Spinal cord (tissue), 10 donors: ENCODE results near the gene APOL1. TPM values are rescaled to one million over a fixed set of nuclear protein-coding genes. Genes with fewer than 3 reads are reported as not detected.
A peak's percentile ranks its signal among the peaks of the same experiment; 100 is the strongest.
"Not testable (repeated sequence)": the region's sequence is repeated elsewhere in the genome, so short reads cannot be mapped to it uniquely, and the experiment has no call there.

Experiments
- DNase-seq, 6 donors: peaks; one replicate each; pipeline versions ENCODE4 v3.0.0 to v3.0.0-alpha.2; 2013 to 2015; ENCODE audit warnings: low spot score in 6 of 6, low read depth in 4 of 6
- H3K27ac ChIP-seq: one replicate; pipeline ENCODE4 v1.5.1; 2013; ENCODE audit warnings: low read depth, low read length, control low read depth
- H3K27me3 ChIP-seq: one replicate; pipeline ENCODE4 v1.6.1; 2013; ENCODE audit warnings: low read length; ENCODE audit not compliant: control insufficient read depth, insufficient read depth
- H3K36me3 ChIP-seq: one replicate; pipeline ENCODE4 v1.6.1; 2013; ENCODE audit warnings: low read length; ENCODE audit not compliant: control insufficient read depth, insufficient read depth
- H3K4me1 ChIP-seq: one replicate; pipeline ENCODE4 v1.6.1; 2013; ENCODE audit warnings: low read length; ENCODE audit not compliant: control insufficient read depth, insufficient read depth
- H3K4me3 ChIP-seq: one replicate; pipeline ENCODE4 v1.5.1; 2013; ENCODE audit warnings: low read depth, low read length, control low read depth
- H3K9me3 ChIP-seq: one replicate; pipeline ENCODE4 v1.6.1; 2013; ENCODE audit warnings: low read length; ENCODE audit not compliant: control insufficient read depth, insufficient read depth
- WGBS: methylation state at CpG from one replicate; pipeline ENCODE4 v1.1.5; 2013; ENCODE audit warnings: missing lambda C conversion rate; ENCODE audit not compliant: insufficient coverage; 5-methylcytosine and 5-hydroxymethylcytosine counted together
- polyA plus RNA-seq, 2 donors: library from polyadenylated mRNA; unstranded; fragments of 120-200 nt; gene quantifications; one replicate each; pipeline ENCODE4 v1.2.1, GENCODE V29; 2013; ENCODE audit not compliant: insufficient read length in 2 of 2
- total RNA-seq, 2 donors: library from RNA; depleted of rRNA in 1 of 2; stranded (reverse); fragments of 120-200 nt in 1 of 2; fragments of >200 nt in 1 of 2; gene quantifications; one replicate each; pipeline versions ENCODE4 v1.2.3 to v1.2.4, GENCODE V29; 2013 to 2014
- donor health status: healthy.

APOL1 gene
- total and polyA plus RNA-seq, 4 donors = 1.7 to 5.7 (median 4.6) TPM

GRCh38 chr22:36253523-36254490 is 874 bp downstream of the APOL1 start:
- Histone ChIP-seq H3K27ac (peak overlapping the region; percentile 49), H3K36me3 (no peaks in the 10 kb centered on the region), H3K9me3 (no peaks in the 10 kb centered on the region), H3K4me3 (no peak overlapping the region), H3K27me3 (no peaks in the 10 kb centered on the region), H3K4me1 (peaks cover 34% of the 10 kb centered on the region)
- peak in 1 of 6 donors; percentile 22 for DNase-seq
- WGBS = 71% methylated on average over 6 of the region's 7 CpGs

GRCh38 chr22:36255572-36255971 is 2.6 kb downstream of the APOL1 start:
- not testable (repeated sequence) for H3K27me3 ChIP-seq, H3K9me3 ChIP-seq, DNase-seq, H3K4me3 ChIP-seq, H3K36me3 ChIP-seq
- Histone ChIP-seq H3K27ac (peak overlapping the region; percentile 75), H3K4me1 (peaks cover 47% of the 10 kb centered on the region)
- no CpG with 5 or more reads among the region's 5 CpGs for whole genome bisulfite sequencing

GRCh38 chr22:36256478-36256877 is 3.5 kb downstream of the APOL1 start:
- H3K27ac ChIP-seq = no peak overlapping the region
- no peaks in the 10 kb centered on the region for H3K36me3 ChIP-seq
- H3K4me1 ChIP-seq = peaks cover 47% of the 10 kb centered on the region
- no peak for DNase-seq
- no peaks in the 10 kb centered on the region for H3K9me3 ChIP-seq
- no peak overlapping the region for H3K4me3 ChIP-seq
- 76% methylated on average over 2 of the region's 3 CpGs for WGBS
- no peaks in the 10 kb centered on the region for H3K27me3 ChIP-seq

GRCh38 chr22:36257308-36257707 is 4.4 kb downstream of the APOL1 start:
- H3K36me3 ChIP-seq = no peaks in the 10 kb centered on the region
- no peaks in the 10 kb centered on the region for H3K27me3 ChIP-seq
- no peak for DNase-seq
- no peak overlapping the region for H3K27ac ChIP-seq
- WGBS = 83% methylated on average over 7 of the region's 8 CpGs
- H3K4me3 ChIP-seq = no peak overlapping the region
- no peaks in the 10 kb centered on the region for H3K9me3 ChIP-seq
- peaks cover 50% of the 10 kb centered on the region for H3K4me1 ChIP-seq

- H3K27ac ChIP-seq = peak overlapping the region; percentile 43
- H3K4me1 ChIP-seq = peaks cover 49% of the 10 kb centered on the region
Observed at GRCh38 chr22:36257948-36258670, 5.2 kb downstream of the APOL1 start.

GRCh38 chr22:36258701-36259614 is 6.0 kb downstream of the APOL1 start:
- Histone ChIP-seq H3K27ac (peak overlapping the region; percentile 43), H3K9me3 (no peaks in the 10 kb centered on the region), H3K4me1 (peaks cover 43% of the 10 kb centered on the region), H3K36me3 (no peaks in the 10 kb centered on the region), H3K27me3 (no peaks in the 10 kb centered on the region), H3K4me3 (no peak overlapping the region)
- peak in 2 of 6 donors; percentile 73 to 81 for DNase-seq
- 42% methylated on average over 6 of the region's 16 CpGs for WGBS

More at GRCh38 chr22:36257948-36258670, 5.2 kb downstream of the APOL1 start:
- Histone ChIP-seq H3K9me3 (no peaks in the 10 kb centered on the region), H3K27me3 (no peaks in the 10 kb centered on the region), H3K4me3 (no peak overlapping the region), H3K36me3 (no peaks in the 10 kb centered on the region)
- DNase-seq = no peak
- WGBS = 96% methylated on average over 12 of the region's 13 CpGs

GRCh38 chr22:36259615-36260300 is 6.8 kb downstream of the APOL1 start:
- WGBS = 100% methylated on average over 1 of the region's 14 CpGs
- peak overlapping the region; percentile 43 for H3K27ac ChIP-seq

GRCh38 chr22:36261675-36262074 is 8.7 kb downstream of the APOL1 start:
- 77% methylated on average over 4 of the region's 6 CpGs for WGBS
- not testable (repeated sequence) for DNase-seq, H3K27me3 ChIP-seq, H3K9me3 ChIP-seq, H3K4me3 ChIP-seq, H3K36me3 ChIP-seq, H3K27ac ChIP-seq
- H3K4me1 ChIP-seq = peaks cover 29% of the 10 kb centered on the region

More at GRCh38 chr22:36259615-36260300, 6.8 kb downstream of the APOL1 start:
- Histone ChIP-seq H3K27me3 (no peaks in the 10 kb centered on the region), H3K4me1 (peaks cover 35% of the 10 kb centered on the region), H3K9me3 (no peaks in the 10 kb centered on the region), H3K4me3 (no peak overlapping the region), H3K36me3 (no peaks in the 10 kb centered on the region)
- no peak for DNase-seq
